SK-N-SH (cell line): ENCODE data around the gene CRLF1. TPM values are rescaled to one million over a fixed set of nuclear protein-coding genes. Genes with fewer than 3 reads are reported as not detected.
A peak's percentile ranks its signal among the peaks of the same experiment; 100 is the strongest.

ENCODE experiments used
- CTCF ChIA-PET: fragments of 300-600, 350-600 bp; formaldehyde crosslinking; extraction: SDS; loops from one replicate; lab custom pipeline; 2021; lab: Yijun Ruan, JAX
- POLR2A ChIA-PET: fragments of 350-600 bp; sonication (Branson Sonifier 250); formaldehyde crosslinking; extraction: SDS; loops from one replicate; lab custom pipeline; 2020; ENCODE audit warnings: antibody characterized with exemption, inconsistent platforms; lab: Yijun Ruan, JAX
- DNase-seq: peaks from one replicate; pipeline ENCODE4 v3.0.0; 2012
- H2AFZ ChIP-seq: fragments of 200-600 bp; sonication (generic); 2 replicates; pipeline ENCODE4 v1.8.1; 2016; ENCODE audit warnings: antibody characterized with exemption, mild to moderate bottlenecking, low read depth
- H3F3A ChIP-seq: fragments of 200-600 bp; sonication (generic); replicated peaks from 2 replicates; pipeline ENCODE3; 2016; ENCODE audit warnings: antibody characterized with exemption, mild to moderate bottlenecking; ENCODE audit not compliant: insufficient read depth
- H3K27ac ChIP-seq, 2 experiments: fragments of 200-500 bp in 1 of 2; fragments of 200-600 bp in 1 of 2; sonication (Bioruptor generic) in 1 of 2; sonication (generic), shearing (Covaris generic) in 1 of 2; 2 replicates each; pipeline versions ENCODE4 v1.5.1 to v1.6.1; 2014 to 2016; ENCODE audit warnings: low read depth in 2 of 2, inconsistent platforms in 1 of 2, low read length in 1 of 2, mild to moderate bottlenecking in 1 of 2, mixed read lengths in 1 of 2
- H3K27me3 ChIP-seq: fragments of 200-600 bp; sonication (generic), shearing (Covaris generic); 2 replicates; pipeline ENCODE4 v1.6.1; 2016; ENCODE audit warnings: mixed run types; ENCODE audit not compliant: insufficient read depth
- H3K36me3 ChIP-seq, 2 experiments: fragments of 200-500 bp in 1 of 2; fragments of 200-600 bp in 1 of 2; sonication (Bioruptor generic) in 1 of 2; sonication (generic) in 1 of 2; replicated peaks in 1 of 2; 2 replicates each; pipeline versions ENCODE3 to v1.5.1; 2014 to 2016; ENCODE audit warnings: low read length in 1 of 2, mild to moderate bottlenecking in 1 of 2; ENCODE audit not compliant: insufficient read depth in 2 of 2, control insufficient read depth in 1 of 2
- H3K4me1 ChIP-seq, 2 experiments: fragments of 200-500 bp in 1 of 2; fragments of 200-600 bp in 1 of 2; sonication (Bioruptor generic) in 1 of 2; sonication (generic), shearing (Covaris generic) in 1 of 2; 2 replicates each; pipeline versions ENCODE4 v1.5.1 to v1.6.1; 2014 to 2016; ENCODE audit warnings: low read depth in 1 of 2, low read length in 1 of 2, mixed run types in 1 of 2; ENCODE audit not compliant: insufficient read depth in 2 of 2, control insufficient read depth in 1 of 2
- H3K4me2 ChIP-seq: fragments of 200-600 bp; sonication (generic), shearing (Covaris generic); 2 replicates; pipeline ENCODE4 v1.6.1; 2017; ENCODE audit warnings: mixed run types
- H3K4me3 ChIP-seq, 2 experiments: fragments of 200-500 bp in 1 of 2; fragments of 200-600 bp in 1 of 2; sonication (Bioruptor generic) in 1 of 2; sonication (generic), shearing (Covaris generic) in 1 of 2; 2 replicates each; pipeline versions ENCODE4 v1.5.1 to v1.8.1; 2014 to 2016; ENCODE audit warnings: low read depth in 2 of 2, inconsistent platforms in 1 of 2, low read length in 1 of 2, mild to moderate bottlenecking in 1 of 2, mixed read lengths in 1 of 2, moderate library complexity in 1 of 2
- H3K79me2 ChIP-seq: fragments of 200-600 bp; sonication (generic); 2 replicates; pipeline ENCODE4 v1.8.1; 2017; ENCODE audit warnings: mild to moderate bottlenecking; ENCODE audit not compliant: insufficient read depth
- H3K9ac ChIP-seq: fragments of 200-600 bp; sonication (generic); 2 replicates; pipeline ENCODE4 v1.6.1; 2017; ENCODE audit warnings: mixed run types
- H3K9me2 ChIP-seq: fragments of 200-600 bp; sonication (generic); 2 replicates; pipeline ENCODE4 v1.6.1; 2017; ENCODE audit warnings: mixed run types
- H3K9me3 ChIP-seq: fragments of 200-600 bp; sonication (generic); 2 replicates; pipeline ENCODE4 v1.6.1; 2017; ENCODE audit warnings: mixed run types, mild to moderate bottlenecking, moderate library complexity
- H4K20me1 ChIP-seq: fragments of 200-600 bp; sonication (generic); 2 replicates; pipeline ENCODE4 v1.6.1; 2017; ENCODE audit warnings: mild to moderate bottlenecking, mixed run types; ENCODE audit not compliant: insufficient read depth
- ELF1 ChIP-seq: IDR thresholded peaks from 2 replicates; pipeline ENCODE4 v1.4.0; 2012
- FOSL2 ChIP-seq: IDR thresholded peaks from 2 replicates; pipeline ENCODE4 v1.4.0; 2012; ENCODE audit warnings: low read depth, mild to moderate bottlenecking, moderate library complexity, borderline replicate concordance
- FOXM1 ChIP-seq: IDR thresholded peaks from 2 replicates; pipeline ENCODE4 v1.4.0; 2012; ENCODE audit warnings: low read depth, mild to moderate bottlenecking
- MEF2A ChIP-seq: IDR thresholded peaks from 2 replicates; pipeline ENCODE4 v1.4.0; 2012; ENCODE audit warnings: low read depth, borderline replicate concordance
- NRF1 ChIP-seq: IDR thresholded peaks from 2 replicates; pipeline ENCODE4 v1.6.1; 2012; ENCODE audit warnings: low read depth, mild to moderate bottlenecking, low read length
- POLR2AphosphoS5 ChIP-seq: IDR thresholded peaks from 2 replicates; pipeline ENCODE4 v1.6.1; 2012; ENCODE audit warnings: low read depth, low read length
- RAD21 ChIP-seq: IDR thresholded peaks from 2 replicates; pipeline ENCODE4 v1.6.1; 2012; ENCODE audit warnings: mild to moderate bottlenecking, low read length
- RFX5 ChIP-seq: IDR thresholded peaks from 2 replicates; pipeline ENCODE4 v1.6.1; 2012; ENCODE audit warnings: mild to moderate bottlenecking, improper control_type of control experiment, low read length
- RXRA ChIP-seq: IDR thresholded peaks from 2 replicates; pipeline ENCODE4 v1.4.0; 2012; ENCODE audit warnings: low read depth, mild to moderate bottlenecking, borderline replicate concordance
- SMC3 ChIP-seq: IDR thresholded peaks from 2 replicates; pipeline ENCODE4 v1.6.1; 2012; ENCODE audit warnings: low read depth, low read length, improper control_type of control experiment
- TCF12 ChIP-seq: IDR thresholded peaks from 2 replicates; pipeline ENCODE4 v1.4.0; 2012
- USF1 ChIP-seq: IDR thresholded peaks from 2 replicates; pipeline ENCODE4 v1.4.0; 2012; ENCODE audit warnings: low read depth, borderline replicate concordance
- ZBTB33 ChIP-seq: IDR thresholded peaks from 2 replicates; pipeline ENCODE4 v1.4.0; 2012; ENCODE audit warnings: low read depth, borderline replicate concordance
- WGBS: methylation state at CpG from one replicate; pipeline ENCODE4 v1.1.6; 2017; ENCODE audit warnings: low lambda C conversion rate; 5-methylcytosine and 5-hydroxymethylcytosine counted together
- polyA plus RNA-seq, 3 experiments: library from polyadenylated mRNA; depleted of rRNA; stranded (reverse); fragments of >200 nt; gene quantifications; 2 replicates each; pipeline ENCODE4 v1.2.3, GENCODE V29; 2012
- TF ChIP-seq, protein P1 (sequence below): fragments of 150-350 bp; IDR thresholded peaks from 2 replicates; pipeline ENCODE4 v1.6.1; 2017; ENCODE audit warnings: antibody characterized with exemption, low read length, low read depth, borderline replicate concordance

The CRLF1 gene
- polyA plus RNA-seq, 1 of the 3 experiments (the other 2 are of a cell fraction): 0.71 TPM

DNA sequence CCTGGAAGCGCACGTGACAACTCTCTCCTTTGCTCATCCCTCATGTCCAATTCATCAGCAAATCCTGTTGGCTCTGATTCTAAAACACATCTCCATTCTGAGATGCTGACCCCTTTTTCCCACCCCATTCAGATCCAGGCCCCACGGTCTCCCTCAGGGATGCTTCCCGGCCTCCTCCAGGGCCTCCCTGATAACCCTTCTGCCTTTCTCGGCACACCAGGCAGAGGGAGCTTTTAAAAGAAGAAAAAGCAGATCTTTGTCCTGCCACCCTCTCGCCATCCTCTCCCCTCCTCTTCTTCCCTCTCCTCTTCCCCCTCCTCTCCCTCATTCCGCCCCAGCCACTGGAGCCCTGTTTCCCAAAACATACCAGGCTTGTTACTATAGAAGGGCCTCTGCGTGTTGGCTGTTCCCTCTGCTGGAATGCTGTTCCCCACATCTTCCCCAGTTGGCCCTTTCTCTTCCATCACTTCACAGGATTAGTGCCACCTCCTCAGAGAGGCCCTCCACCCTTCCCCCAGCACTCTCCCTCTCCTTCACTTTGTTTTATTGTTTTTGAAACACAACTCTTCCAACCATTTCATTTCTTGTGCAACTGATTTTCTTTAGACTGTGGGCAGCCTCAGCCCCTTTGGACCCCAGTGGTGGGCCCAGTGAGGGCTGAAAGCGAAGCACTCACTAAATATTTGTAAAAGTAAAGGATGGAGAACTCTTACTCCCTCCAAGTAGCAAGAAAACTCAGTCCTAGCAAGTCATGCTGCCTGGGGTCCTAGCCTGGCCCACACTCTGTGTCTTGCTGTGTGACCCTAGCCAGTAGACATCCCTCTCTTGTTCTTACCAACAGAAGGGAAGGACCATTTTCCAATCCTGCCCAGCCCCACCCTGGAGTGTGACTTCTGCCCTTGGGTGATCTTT lies 2.5 kb upstream of the CRLF1 start (continued):
- no peak for TF ChIP-seq FOXM1
- TF ChIP-seq, all 33 proteins: peak for 0

DNA sequence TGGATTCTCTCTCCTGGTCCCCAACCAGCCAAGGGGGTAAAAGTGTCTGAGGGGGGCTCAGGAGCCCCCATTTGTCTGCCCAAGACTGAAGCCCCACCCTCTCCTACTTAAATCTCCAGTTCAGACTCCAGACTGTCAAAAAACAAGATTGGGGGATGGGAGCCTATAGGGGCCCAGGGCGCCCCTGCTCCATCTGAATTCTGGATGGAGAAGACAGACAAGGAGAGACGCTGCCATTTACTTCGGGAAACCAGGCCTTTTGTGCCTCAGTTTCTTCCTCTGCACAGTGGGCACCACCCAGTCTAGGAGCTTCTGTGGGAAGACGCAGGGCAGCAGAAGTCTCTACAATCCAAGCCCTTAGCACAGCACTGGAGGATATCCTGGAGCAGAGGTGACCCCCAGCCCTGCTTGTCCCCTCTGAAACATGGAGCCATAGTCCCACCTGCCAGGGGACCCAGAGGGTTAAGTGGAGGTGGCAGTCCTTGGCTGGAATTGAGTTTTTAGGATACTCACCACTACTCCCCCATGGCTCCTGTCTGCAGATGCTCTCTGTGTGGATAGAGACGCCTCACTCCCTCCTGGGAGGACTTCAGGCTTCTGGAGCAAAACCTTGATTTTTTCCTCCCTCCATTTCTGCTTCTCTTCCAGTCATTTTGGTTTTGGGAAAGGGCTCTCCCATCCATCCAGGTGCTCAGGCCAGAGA lies 1.7 kb upstream of the CRLF1 start:
- Histone ChIP-seq H3K4me1 (peaks cover 15 to 17% of the 10 kb centered on the region in 2 experiments; a peak in 2 of 4 replicates), H3K9me3 (no peaks in the 10 kb centered on the region), H2AFZ (no peak overlapping the region), H4K20me1 (no peaks in the 10 kb centered on the region), H3K36me3 (no peaks in the 10 kb centered on the region), H3K27ac (no peak overlapping the region), H3K27me3 (peaks cover 70% of the 10 kb centered on the region), H3K4me2 (peak overlapping the region; percentile 66; the same call in 1 of the 2 replicates), H3F3A (peaks cover 20% of the 10 kb centered on the region), H3K9ac (no peak overlapping the region), H3K79me2 (no peaks in the 10 kb centered on the region), H3K9me2 (no peaks in the 10 kb centered on the region), H3K4me3 (no peak overlapping the region)
- WGBS: 61% methylated on average over 5 of the region's 5 CpGs
- peak; percentile 29 for DNase-seq
- TF ChIP-seq, protein P1, sequence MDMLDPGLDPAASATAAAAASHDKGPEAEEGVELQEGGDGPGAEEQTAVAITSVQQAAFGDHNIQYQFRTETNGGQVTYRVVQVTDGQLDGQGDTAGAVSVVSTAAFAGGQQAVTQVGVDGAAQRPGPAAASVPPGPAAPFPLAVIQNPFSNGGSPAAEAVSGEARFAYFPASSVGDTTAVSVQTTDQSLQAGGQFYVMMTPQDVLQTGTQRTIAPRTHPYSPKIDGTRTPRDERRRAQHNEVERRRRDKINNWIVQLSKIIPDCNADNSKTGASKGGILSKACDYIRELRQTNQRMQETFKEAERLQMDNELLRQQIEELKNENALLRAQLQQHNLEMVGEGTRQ: no peak
- TF ChIP-seq RAD21 (no peak), FOSL2 (no peak), MEF2A (no peak), TCF12 (no peak), ELF1 (no peak), RXRA (no peak), NRF1 (no peak), RFX5 (no peak), SMC3 (no peak), ZBTB33 (no peak), USF1 (no peak), POLR2AphosphoS5 (no peak)
- ChIA-PET CTCF (interaction anchor here (1.0 to 1.4 kb wide), 3 partner anchors 18 to 239 kb away, joined by 3 to 4 read pairs (median 4); no protein-coding TSS in a partner anchor), POLR2A (no interaction called here)
